SK-MEL-5 (cell line): Measurements from ENCODE around the gene CDK10. TPM values are rescaled to one million over a fixed set of nuclear protein-coding genes. Genes with fewer than 3 reads are reported as not detected.

Experiments used
- DNase-seq: peaks from one replicate; pipeline ENCODE4 v3.0.0-alpha.2; 2016; ENCODE audit warnings: low read depth, low spot score
- in situ Hi-C: cut with HindIII; loops from 2 replicates; pipeline ENCODE4 v1.10.0; 2016; ENCODE audit warnings: low sequenced_read_pairs, high pct_unique_total_duplicates, low pct_unique_long_range_greater_than_20kb
- total RNA-seq: library from RNA; depleted of rRNA; stranded (reverse); fragments of >200 nt; shearing (Covaris generic); gene quantifications from 2 replicates; pipeline ENCODE4 v1.2.3, GENCODE V29; 2014; rRNA removed

Gene CDK10
- total RNA-seq, 1 experiment from 2014 or later: 18.1 TPM

DNA sequence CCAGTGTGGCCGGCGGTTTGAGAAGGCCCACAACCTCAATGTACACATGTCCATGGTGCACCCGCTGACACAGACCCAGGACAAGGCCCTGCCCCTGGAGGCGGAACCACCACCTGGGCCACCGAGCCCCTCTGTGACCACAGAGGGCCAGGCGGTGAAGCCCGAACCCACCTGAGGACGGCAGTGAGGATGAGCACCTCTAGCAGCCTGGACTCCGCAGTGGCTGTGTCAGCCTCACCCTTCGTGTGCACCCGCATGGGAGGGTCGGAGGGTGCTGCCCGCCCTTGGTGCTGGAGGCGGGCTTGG is 51.5 kb downstream of the CDK10 start:
- no peak for DNase-seq

GRCh38 chr16:89738538-89739317 is 52.2 kb downstream of the CDK10 start:
- in situ Hi-C loops: no loop called here
- DNase-seq: no peak

More for the DNA sequence above, 51.5 kb downstream of the CDK10 start:
- in situ Hi-C loops: no loop called here

DNA sequence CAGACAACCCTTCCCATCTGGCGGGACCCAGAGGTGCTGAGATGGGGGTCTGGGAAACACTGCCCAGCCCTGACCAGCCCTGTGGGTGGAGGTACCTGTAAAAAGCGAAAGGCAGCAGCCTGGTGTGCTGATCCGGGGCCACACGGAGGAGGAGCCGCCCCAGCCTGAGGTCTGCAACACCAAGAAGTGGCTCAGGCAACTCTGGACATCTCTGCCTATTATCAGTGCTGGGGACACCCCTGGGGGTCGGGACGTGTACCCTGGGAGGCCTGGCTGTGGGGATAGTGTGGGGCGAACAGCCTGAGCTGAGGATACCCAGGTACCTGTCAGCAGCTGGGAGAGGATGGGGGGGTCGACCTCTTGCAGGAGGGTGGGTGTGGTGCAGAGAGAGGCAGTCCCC is 52.9 kb downstream of the CDK10 start:
- DNase-seq: no peak
- in situ Hi-C loops: no loop called here

DNA sequence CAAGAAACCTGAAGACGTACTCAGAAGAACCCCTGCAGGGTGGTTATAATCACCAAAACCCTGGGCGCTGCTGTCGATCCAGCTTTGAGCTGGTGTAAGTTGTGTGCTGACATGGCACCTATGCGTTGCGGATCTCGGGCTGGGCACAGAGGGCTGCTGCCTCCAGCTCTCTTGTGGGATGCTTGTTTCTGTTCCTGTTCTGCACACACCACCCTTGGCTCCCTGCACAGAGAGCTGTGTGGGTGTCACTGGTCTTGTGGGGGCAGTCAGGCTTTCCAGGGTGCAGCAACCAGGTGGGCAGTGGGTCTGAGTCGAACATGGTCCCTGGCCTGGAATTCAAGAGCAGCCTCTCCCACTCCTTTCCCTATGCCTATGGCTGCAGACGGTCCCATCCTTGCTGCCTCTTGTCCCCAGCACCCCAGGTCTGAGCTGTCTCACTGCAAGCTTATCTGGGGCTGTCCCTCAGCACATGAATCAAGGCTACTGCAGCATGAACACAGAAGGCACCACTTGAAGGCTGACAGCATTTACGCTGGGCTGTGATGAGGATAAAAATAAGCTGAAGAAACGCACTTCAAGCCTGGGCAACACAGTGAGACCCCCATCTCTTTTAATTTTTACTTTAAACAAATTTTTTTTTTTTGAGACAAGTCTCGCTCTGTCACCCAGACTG is 55.0 kb downstream of the CDK10 start:
- DNase-seq: no peak
- in situ Hi-C loops: no loop called here

DNA sequence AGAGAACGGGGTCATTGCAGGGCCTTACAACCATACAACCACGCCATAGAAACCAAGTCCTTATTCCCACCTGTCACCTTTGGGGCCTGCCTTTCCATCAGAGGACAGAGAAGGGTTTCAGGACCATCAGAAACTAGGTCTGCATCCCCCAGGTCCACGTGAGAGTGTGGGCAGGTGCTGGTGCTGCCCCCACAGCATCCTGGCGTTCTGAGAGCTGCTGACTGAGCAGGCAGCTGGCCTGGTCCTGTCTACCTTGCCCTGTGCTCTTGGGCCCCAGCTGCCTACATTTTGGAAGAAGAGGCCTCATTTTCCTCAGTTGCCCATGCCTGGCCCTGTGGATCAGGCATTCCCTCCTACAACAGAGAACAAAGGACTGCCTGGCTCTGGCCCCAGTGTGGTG is 56.5 kb downstream of the CDK10 start:
- in situ Hi-C loops: no loop called here
- DNase-seq: no peak

DNA sequence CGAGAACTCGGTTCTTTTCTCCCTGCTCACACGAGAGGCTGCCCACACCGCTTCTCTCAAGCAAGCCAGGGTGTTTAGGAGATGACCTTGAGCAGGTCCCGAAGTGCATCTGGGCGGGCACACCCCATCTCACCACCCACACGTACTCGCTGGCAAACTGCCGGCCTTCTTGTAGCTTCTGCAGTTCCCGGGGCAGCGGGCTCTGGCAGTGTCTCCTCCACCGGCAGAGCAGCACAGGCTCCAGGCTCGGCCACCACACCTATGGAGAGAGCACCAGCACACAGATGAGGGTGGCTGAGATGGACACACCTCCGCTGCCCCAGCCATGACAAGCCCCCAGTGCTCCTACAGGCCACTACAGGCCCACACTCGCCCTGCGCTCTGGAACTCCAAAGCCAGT is 58.3 kb downstream of the CDK10 start:
- in situ Hi-C loops: no loop called here
- DNase-seq: no peak

Other genes starting within 250 kb of the CDK10 start
- gene ANKRD11, start 196.1 kb upstream of the CDK10 start, total RNA-seq: 47.0 and 54.2 TPM in 2 replicates
- gene SPG7, start 178.3 kb upstream of the CDK10 start, total RNA-seq: 52.6 and 53.9 TPM in 2 replicates
- gene RPL13, start 126.0 kb upstream of the CDK10 start, total RNA-seq: 2,970 and 3,073 TPM in 2 replicates
- 0.58 TPM in 1 of 2 replicates, not detected in the other for gene CPNE7, start 110.9 kb upstream of the CDK10 start, total RNA-seq
- 0.53 and 0.88 TPM in 2 replicates for gene DPEP1, start 73.0 kb upstream of the CDK10 start, total RNA-seq
- 56.1 and 58.3 TPM in 2 replicates for gene CHMP1A, start 29.0 kb upstream of the CDK10 start, total RNA-seq
- 0.85 and 1.0 TPM in 2 replicates for gene SPATA33, start 28.9 kb upstream of the CDK10 start, total RNA-seq
- gene SPATA2L, start 15.0 kb downstream of the CDK10 start, total RNA-seq: 17.3 and 20.0 TPM in 2 replicates
- 4.2 and 6.3 TPM in 2 replicates for gene VPS9D1, start 34.2 kb downstream of the CDK10 start, total RNA-seq
- gene ZNF276, start 34.8 kb downstream of the CDK10 start, total RNA-seq: 9.4 and 10.3 TPM in 2 replicates
- 12.0 and 14.5 TPM in 2 replicates for gene FANCA, start 130.0 kb downstream of the CDK10 start, total RNA-seq
- gene SPIRE2, start 141.8 kb downstream of the CDK10 start, total RNA-seq: 19.6 and 20.2 TPM in 2 replicates
- 76.6 and 93.1 TPM in 2 replicates for gene TCF25, start 186.9 kb downstream of the CDK10 start, total RNA-seq
- 14.3 and 17.2 TPM in 2 replicates for gene MC1R, start 232.2 kb downstream of the CDK10 start, total RNA-seq
- 208 and 219 TPM in 2 replicates for gene TUBB3, start 236.7 kb downstream of the CDK10 start, total RNA-seq